IMR-90 (cell line): ENCODE measurements around the gene GNB1L. TPM values are rescaled to one million over a fixed set of nuclear protein-coding genes. Genes with fewer than 3 reads are reported as not detected.
A peak's percentile ranks its signal among the peaks of the same experiment; 100 is the strongest.

Experiments
- ATAC-seq: fragments of 200-7000 bp; cut with Tn5 transposase; 2 replicates; pipeline ENCODE4 v1.9.1; 2020; ENCODE audit warnings: low read depth, mild to moderate bottlenecking, moderate library complexity
- BruUV-seq: library from RNA; stranded (reverse); fragments of 400-500 nt; replicated peaks from 2 replicates; lab custom pipeline; 2021; lab: Mats Ljungman, UMichigan
- CTCF ChIA-PET: fragments of 300-600 bp; formaldehyde crosslinking; extraction: SDS; loops from one replicate; lab custom pipeline; 2021; ENCODE audit warnings: antibody characterized with exemption; lab: Yijun Ruan, JAX
- POLR2A ChIA-PET: fragments of 300-600 bp; sonication (Branson Sonifier 250); formaldehyde crosslinking; loops from one replicate; lab custom pipeline; 2022; ENCODE audit warnings: antibody characterized with exemption; ENCODE audit not compliant: unreplicated experiment; lab: Charles Lee
- DNase-seq: peaks from one replicate; pipeline ENCODE4 v3.0.0; 2013
- H2AFZ ChIP-seq: replicated peaks from 2 replicates; pipeline ENCODE3; 2013; ENCODE audit warnings: low read length, mild to moderate bottlenecking; ENCODE audit not compliant: poor library complexity
- H2AK5ac ChIP-seq: 2 replicates; pipeline ENCODE4 v1.6.1; 2013; ENCODE audit warnings: low read depth, low read length, inconsistent platforms
- H2AK9ac ChIP-seq: replicated peaks from 2 replicates; pipeline ENCODE3; 2013; ENCODE audit warnings: mild to moderate bottlenecking, low read depth, low read length, moderate library complexity; ENCODE audit not compliant: poor library complexity
- H2BK120ac ChIP-seq: 2 replicates; pipeline ENCODE4 v1.6.1; 2013; ENCODE audit warnings: low read depth, low read length, inconsistent platforms
- H2BK15ac ChIP-seq: 3 replicates; pipeline ENCODE4 v1.6.1; 2013; ENCODE audit warnings: low read depth, low read length, inconsistent platforms
- H2BK20ac ChIP-seq: 2 replicates; pipeline ENCODE4 v1.6.1; 2013; ENCODE audit warnings: low read depth, mild to moderate bottlenecking, inconsistent platforms, low read length, moderate library complexity
- H2BK5ac ChIP-seq: 2 replicates; pipeline ENCODE4 v1.6.1; 2013; ENCODE audit warnings: mild to moderate bottlenecking, low read depth, low read length, inconsistent platforms; ENCODE audit not compliant: poor library complexity, severe bottlenecking
- H3K14ac ChIP-seq: replicated peaks from 2 replicates; pipeline ENCODE4 v1.6.1; 2013; ENCODE audit warnings: low read depth, low read length, inconsistent platforms
- H3K18ac ChIP-seq: 2 replicates; pipeline ENCODE4 v1.6.1; 2013; ENCODE audit warnings: low read depth, low read length, control low read depth
- H3K23ac ChIP-seq: 2 replicates; pipeline ENCODE4 v1.6.1; 2013; ENCODE audit warnings: low read depth, low read length, inconsistent platforms
- H3K27ac ChIP-seq: 2 replicates; pipeline ENCODE4 v1.5.1; 2013; ENCODE audit warnings: mild to moderate bottlenecking, control low read depth, low read length; ENCODE audit not compliant: insufficient read depth
- H3K27me3 ChIP-seq: 2 replicates; pipeline ENCODE4 v1.6.1; 2013; ENCODE audit warnings: low read length; ENCODE audit not compliant: control insufficient read depth, insufficient read depth
- H3K36me3 ChIP-seq: 2 replicates; pipeline ENCODE4 v1.6.1; 2013; ENCODE audit warnings: low read length, mixed read lengths; ENCODE audit not compliant: control insufficient read depth, insufficient read depth
- H3K4ac ChIP-seq: 2 replicates; pipeline ENCODE4 v1.6.1; 2013; ENCODE audit warnings: low read depth, low read length, inconsistent platforms
- H3K4me1 ChIP-seq: 2 replicates; pipeline ENCODE4 v1.6.1; 2013; ENCODE audit warnings: low read length, mixed read lengths; ENCODE audit not compliant: control insufficient read depth, insufficient read depth
- H3K4me2 ChIP-seq: 2 replicates; pipeline ENCODE4 v1.6.1; 2013; ENCODE audit warnings: low read depth, mild to moderate bottlenecking, control low read depth, low read length, moderate library complexity
- H3K4me3 ChIP-seq: 2 replicates; pipeline ENCODE4 v1.5.1; 2013; ENCODE audit warnings: low read depth, mild to moderate bottlenecking, control low read depth, low read length, moderate library complexity; ENCODE audit not compliant: insufficient read depth
- H3K56ac ChIP-seq: 2 replicates; pipeline ENCODE4 v1.6.1; 2013; ENCODE audit warnings: low read length, inconsistent platforms; ENCODE audit not compliant: insufficient read depth; ENCODE audit errors: extremely low read depth
- H3K79me1 ChIP-seq, 2 experiments: 2 replicates each; pipeline ENCODE4 v1.6.1; 2013; ENCODE audit warnings: low read length in 2 of 2, inconsistent platforms in 1 of 2, low read depth in 1 of 2
- H3K9ac ChIP-seq: 2 replicates; pipeline ENCODE4 v1.6.1; 2013; ENCODE audit warnings: low read depth, low read length, control low read depth
- H3K9me1 ChIP-seq: 2 replicates; pipeline ENCODE4 v1.6.1; 2013; ENCODE audit warnings: low read length, inconsistent platforms; ENCODE audit not compliant: insufficient read depth
- H3K9me3 ChIP-seq: 2 replicates; pipeline ENCODE4 v1.6.1; 2013; ENCODE audit warnings: low read length; ENCODE audit not compliant: control insufficient read depth, insufficient read depth
- H4K20me1 ChIP-seq: 2 replicates; pipeline ENCODE4 v1.6.1; 2013; ENCODE audit warnings: low read length, inconsistent platforms; ENCODE audit not compliant: insufficient read depth
- H4K5ac ChIP-seq: 2 replicates; pipeline ENCODE4 v1.6.1; 2013; ENCODE audit warnings: mild to moderate bottlenecking, low read depth, low read length, control low read depth
- H4K8ac ChIP-seq, 2 experiments: 2 replicates each; pipeline ENCODE4 v1.6.1; 2013; ENCODE audit warnings: low read depth in 2 of 2, low read length in 2 of 2, control low read depth in 1 of 2, inconsistent platforms in 1 of 2
- H4K91ac ChIP-seq: 2 replicates; pipeline ENCODE4 v1.6.1; 2013; ENCODE audit warnings: low read depth, low read length, inconsistent platforms; ENCODE audit not compliant: insufficient read depth
- BHLHE40 ChIP-seq: fragments of 150-350 bp; IDR thresholded peaks from 2 replicates; pipeline ENCODE4 v1.6.1; 2016; ENCODE audit warnings: mild to moderate bottlenecking, low read depth, low read length
- CHD1 ChIP-seq: IDR thresholded peaks from 2 replicates; pipeline ENCODE4 v1.6.1; 2012; ENCODE audit warnings: low read depth, low read length, improper control_type of control experiment
- CTCF ChIP-seq: conservative IDR thresholded peaks from 2 replicates; pipeline ENCODE4 v1.5.1; 2012; ENCODE audit warnings: mild to moderate bottlenecking, low read depth, low read length, improper control_type of control experiment
- ELK1 ChIP-seq: fragments of 150-350 bp; IDR thresholded peaks from 2 replicates; pipeline ENCODE4 v1.6.1; 2016; ENCODE audit warnings: low read depth, mild to moderate bottlenecking, low read length, moderate library complexity, borderline replicate concordance
- FOS ChIP-seq: fragments of 150-350 bp; IDR thresholded peaks from 2 replicates; pipeline ENCODE4 v1.6.1; 2016; ENCODE audit warnings: low read depth, low read length
- MAFK ChIP-seq: IDR thresholded peaks from 2 replicates; pipeline ENCODE4 v1.6.1; 2012; ENCODE audit warnings: low read depth, low read length, improper control_type of control experiment
- MAZ ChIP-seq: IDR thresholded peaks from 2 replicates; pipeline ENCODE4 v1.6.1; 2012; ENCODE audit warnings: low read depth, mild to moderate bottlenecking, low read length, improper control_type of control experiment, moderate library complexity, borderline replicate concordance
- MXI1 ChIP-seq: IDR thresholded peaks from 2 replicates; pipeline ENCODE4 v1.6.1; 2012; ENCODE audit warnings: low read depth, mild to moderate bottlenecking, low read length, moderate library complexity, borderline replicate concordance
- NFE2L2 ChIP-seq: fragments of 150-350 bp; IDR thresholded peaks from 2 replicates; pipeline ENCODE4 v1.6.1; 2016; ENCODE audit warnings: low read depth, mild to moderate bottlenecking, low read length
- POLR2A ChIP-seq: IDR thresholded peaks from 2 replicates; pipeline ENCODE4 v1.6.1; 2012; ENCODE audit warnings: mild to moderate bottlenecking, low read depth, low read length
- RAD21 ChIP-seq: IDR thresholded peaks from 2 replicates; pipeline ENCODE4 v1.6.1; 2012; ENCODE audit warnings: low read length, improper control_type of control experiment
- RCOR1 ChIP-seq: IDR thresholded peaks from 2 replicates; pipeline ENCODE4 v1.6.1; 2012; ENCODE audit warnings: mild to moderate bottlenecking, low read length, improper control_type of control experiment; ENCODE audit not compliant: insufficient replicate concordance
- RFX5 ChIP-seq: IDR thresholded peaks from 2 replicates; pipeline ENCODE4 v1.8.0; 2012; ENCODE audit warnings: low read depth, mild to moderate bottlenecking, low read length, moderate library complexity
- SMC3 ChIP-seq: fragments of 150-350 bp; IDR thresholded peaks from 2 replicates; pipeline ENCODE4 v1.6.1; 2016; ENCODE audit warnings: low read depth, mild to moderate bottlenecking, antibody characterized with exemption, low read length, moderate library complexity
- USF2 ChIP-seq: fragments of 150-350 bp; IDR thresholded peaks from 2 replicates; pipeline ENCODE4 v1.6.1; 2017; ENCODE audit warnings: mild to moderate bottlenecking, antibody characterized with exemption, low read length, low read depth
- WGBS, 2 experiments: methylation state at CpG; one replicate each; pipeline versions ENCODE4 v1.1.5 to v1.1.7; 2013; ENCODE audit warnings: missing lambda C conversion rate in 2 of 2; ENCODE audit not compliant: insufficient read length in 1 of 2; ENCODE audit errors: extremely low coverage in 2 of 2; 5-methylcytosine and 5-hydroxymethylcytosine counted together
- dilution Hi-C: fragments of 300-500 bp; cut with HindIII; formaldehyde crosslinking; loops from one replicate; pipeline ENCODE4 v1.14.3; 2018; ENCODE audit warnings: low sequenced_read_pairs; ENCODE audit not compliant: unreplicated experiment
- in situ Hi-C: fragments of 300-500 bp; cut with MboI; formaldehyde crosslinking; loops from 3 replicates; pipeline ENCODE4 v1.14.3; 2019; ENCODE audit warnings: low sequenced_read_pairs, inconsistent platforms, mixed read lengths
- intact Hi-C: fragments of 100-400 bp; cut with micrococcal nuclease; formaldehyde crosslinking; loops from 2 replicates; pipeline ENCODE4 v1.10.0; 2022
- polyA plus RNA-seq, 3 experiments: library from polyadenylated mRNA; depleted of rRNA; stranded (reverse); fragments of >200 nt; gene quantifications; 2 replicates each; pipeline ENCODE4 v1.2.3, GENCODE V29; 2012; ENCODE audit warnings: low replicate concordance in 1 of 3
- total RNA-seq: library from RNA; depleted of rRNA; stranded (reverse); fragments of >200 nt; gene quantifications from 2 replicates; pipeline ENCODE4 v1.2.3, GENCODE V29; 2012

GNB1L gene
- total and polyA plus RNA-seq, 2 of the 4 experiments (the other 2 are of a cell fraction): 2.5 to 4.4 TPM

GRCh38 chr22:19786264-19786585 lies 68.4 kb downstream of the GNB1L start:
- Histone ChIP-seq H4K8ac (no peak overlapping the region), H3K4me1 (no peaks in the 10 kb centered on the region)
- no peak for ATAC-seq

More at GRCh38 chr22:19786264-19786585, 68.4 kb downstream of the GNB1L start:
- ChIA-PET CTCF (interaction anchor here (1.2 kb wide), 1 partner anchor 56 kb away, joined by 5 read pairs; no protein-coding TSS in a partner anchor), POLR2A (no interaction called here)
- Histone ChIP-seq H2BK15ac (no peak overlapping the region), H2AFZ (peak overlapping the region; percentile 51), H3K9ac (no peak overlapping the region), H3K23ac (no peak overlapping the region), H3K79me1 (no peaks in the 10 kb centered on the region), H4K5ac (no peak overlapping the region), H3K9me3 (peaks cover 4% of the 10 kb centered on the region; the same call in 1 of the 2 replicates), H2BK120ac (no peak overlapping the region), H3K4ac (no peak overlapping the region), H3K4me3 (no peak overlapping the region), H2BK20ac (no peak overlapping the region), H2AK5ac (no peak overlapping the region), H3K9me1 (no peaks in the 10 kb centered on the region; the same call in 1 of the 2 replicates), H4K20me1 (no peaks in the 10 kb centered on the region), H3K56ac (no peak overlapping the region), H3K18ac (no peak overlapping the region), H3K36me3 (peaks cover 3% of the 10 kb centered on the region), H3K27ac (no peak overlapping the region), H3K14ac (no peak overlapping the region), H3K4me2 (no peak overlapping the region), H2AK9ac (no peak overlapping the region), H3K27me3 (no peaks in the 10 kb centered on the region), H2BK5ac (no peak overlapping the region), H4K91ac (no peak overlapping the region)
- WGBS, 2 experiments: 94% methylated on average over 3 of the region's 6 CpGs; no CpG with 5 or more reads in 1 of the 2 experiments
- no peak for DNase-seq
- BruUV-seq: no TSS peak
- intact Hi-C loops (no loop called here), dilution Hi-C loops (no loop called here), in situ Hi-C loops (no loop called here)
- no peak for TF ChIP-seq POLR2A
- TF ChIP-seq RFX5: no peak
- no peak for TF ChIP-seq RCOR1
- TF ChIP-seq RAD21: no peak
- TF ChIP-seq FOS: no peak
- no peak for TF ChIP-seq ELK1
- TF ChIP-seq NFE2L2: no peak
- TF ChIP-seq MXI1: no peak
- TF ChIP-seq MAFK: no peak
- TF ChIP-seq USF2: no peak
- no peak for TF ChIP-seq BHLHE40
- no peak for TF ChIP-seq MAZ
- TF ChIP-seq CHD1: no peak
- no peak for TF ChIP-seq SMC3
- TF ChIP-seq CTCF: no peak
